Nephron (organoid): Measurements from ENCODE around the gene HSPA1A.
"Not testable (repeated sequence)": the region's sequence is repeated elsewhere in the genome, so short reads cannot be mapped to it uniquely, and the experiment has no call there.

Experiments used
- H3K27ac Mint-ChIP-seq, 3 experiments: 2 replicates each; pipeline ENCODE4 v1.8.0; 2020; ENCODE audit warnings: mixed read lengths in 3 of 3, mild to moderate bottlenecking in 2 of 3, moderate library complexity in 1 of 3
- H3K27me3 Mint-ChIP-seq: 2 replicates; pipeline ENCODE4 v1.8.0; 2021; ENCODE audit warnings: low read depth, mild to moderate bottlenecking, moderate library complexity, mixed read lengths
- H3K36me3 Mint-ChIP-seq: 2 replicates; pipeline ENCODE4 v1.8.0; 2020; ENCODE audit warnings: low read depth, mixed read lengths
- H3K4me1 Mint-ChIP-seq: 2 replicates; pipeline ENCODE4 v1.8.0; 2020; ENCODE audit warnings: mixed read lengths
- H3K4me3 Mint-ChIP-seq, 3 experiments: 2 replicates each; pipeline ENCODE4 v1.8.0; 2020; ENCODE audit warnings: mild to moderate bottlenecking in 3 of 3, mixed read lengths in 3 of 3, moderate library complexity in 2 of 3
- H3K9me3 Mint-ChIP-seq: 2 replicates; pipeline ENCODE4 v1.8.0; 2020; ENCODE audit warnings: mixed read lengths
- CTCF ChIP-seq, 3 experiments: fragments of 200-600 bp; sonication (generic); IDR thresholded peaks; one replicate each; pipeline ENCODE4 v1.5.0; 2021; ENCODE audit warnings: antibody characterized with exemption in 3 of 3; ENCODE audit not compliant: unreplicated experiment in 3 of 3

HSPA1A gene

GRCh38 chr6:31851485-31851832 lies 36.1 kb downstream of the HSPA1A start:
- peaks cover 7% of the 10 kb centered on the region for H3K9me3 Mint-ChIP-seq
- peaks cover 21% of the 10 kb centered on the region for H3K36me3 Mint-ChIP-seq
- H3K27ac Mint-ChIP-seq, result peak overlapping the region; percentile 55 to 86 (median 70)
- H3K4me1 Mint-ChIP-seq, result no peaks in the 10 kb centered on the region
- TF ChIP-seq CTCF (IDR thresholded peaks at IDR 0.05; ENCODE audit: unreplicated experiment in 3 of 3), result no peak
- no peak overlapping the region for H3K4me3 Mint-ChIP-seq
- H3K27me3 Mint-ChIP-seq, result no peaks in the 10 kb centered on the region

- not testable (repeated sequence) for H3K4me1 Mint-ChIP-seq, H3K27me3 Mint-ChIP-seq, H3K9me3 Mint-ChIP-seq, H3K4me3 Mint-ChIP-seq
- Mint-ChIP-seq H3K36me3 (peaks cover 27% of the 10 kb centered on the region), H3K27ac (peak overlapping the region in 2 of 3 experiments; percentile 55 to 86)
Measured at GRCh38 chr6:31851980-31852718, 36.8 kb downstream of the HSPA1A start.

- H3K27ac Mint-ChIP-seq, H3K4me3 Mint-ChIP-seq, H3K4me1 Mint-ChIP-seq, H3K9me3 Mint-ChIP-seq, H3K27me3 Mint-ChIP-seq: not testable (repeated sequence)
- H3K36me3 Mint-ChIP-seq, result peaks cover 42% of the 10 kb centered on the region
Measured at GRCh38 chr6:31857774-31858173, 42.4 kb downstream of the HSPA1A start.

- H3K27ac Mint-ChIP-seq, result no peak overlapping the region
- H3K9me3 Mint-ChIP-seq, result no peaks in the 10 kb centered on the region
- no peak for TF ChIP-seq CTCF (IDR thresholded peaks at IDR 0.05; ENCODE audit: unreplicated experiment in 3 of 3)
- no peaks in the 10 kb centered on the region for H3K27me3 Mint-ChIP-seq
- peaks cover 40% of the 10 kb centered on the region for H3K36me3 Mint-ChIP-seq
- H3K4me3 Mint-ChIP-seq, result no peak overlapping the region
- H3K4me1 Mint-ChIP-seq, result peaks cover 6% of the 10 kb centered on the region
Measured at GRCh38 chr6:31858707-31859106, 43.4 kb downstream of the HSPA1A start.

- peaks cover 11% of the 10 kb centered on the region for H3K4me1 Mint-ChIP-seq
- peaks cover 40% of the 10 kb centered on the region for H3K36me3 Mint-ChIP-seq
- H3K27me3 Mint-ChIP-seq, result no peaks in the 10 kb centered on the region
- no peak overlapping the region for H3K27ac Mint-ChIP-seq
- no peaks in the 10 kb centered on the region for H3K9me3 Mint-ChIP-seq
- peak overlapping the region; percentile 59 to 82 (median 65) for H3K4me3 Mint-ChIP-seq
- TF ChIP-seq CTCF (IDR thresholded peaks at IDR 0.05; ENCODE audit: unreplicated experiment in 3 of 3), result no peak
Measured at GRCh38 chr6:31859923-31860322, 44.6 kb downstream of the HSPA1A start.

GRCh38 chr6:31860349-31860748 lies 45.0 kb downstream of the HSPA1A start:
- H3K27me3 Mint-ChIP-seq, result no peaks in the 10 kb centered on the region
- TF ChIP-seq CTCF (IDR thresholded peaks at IDR 0.05; ENCODE audit: unreplicated experiment in 3 of 3), result no peak
- H3K4me3 Mint-ChIP-seq, result peak overlapping the region; percentile 59 to 82 (median 65)

GRCh38 chr6:31861150-31861549 lies 45.8 kb downstream of the HSPA1A start:
- Mint-ChIP-seq H3K27ac (no peak overlapping the region), H3K9me3 (no peaks in the 10 kb centered on the region), H3K36me3 (peaks cover 31% of the 10 kb centered on the region), H3K4me1 (peaks cover 11% of the 10 kb centered on the region), H3K4me3 (peak overlapping the region; percentile 75 to 99 (median 87)), H3K27me3 (no peaks in the 10 kb centered on the region)
- no peak for TF ChIP-seq CTCF (IDR thresholded peaks at IDR 0.05; ENCODE audit: unreplicated experiment in 3 of 3)

More at GRCh38 chr6:31860349-31860748, 45.0 kb downstream of the HSPA1A start:
- Mint-ChIP-seq H3K27ac (no peak overlapping the region), H3K9me3 (no peaks in the 10 kb centered on the region), H3K4me1 (peaks cover 11% of the 10 kb centered on the region), H3K36me3 (peaks cover 37% of the 10 kb centered on the region)
